Motor neuron (in vitro differentiated cells): Measurements from ENCODE around the gene FAM43B. TPM values are rescaled to one million over a fixed set of nuclear protein-coding genes. Genes with fewer than 3 reads are reported as not detected.

Experiments used
- ATAC-seq, 8 experiments: fragments of 200-7000 bp; cut with Tn5 transposase; replicated peaks in 6 of 8; 2 replicates each; pipeline ENCODE4 v1.8.0; 2021; ENCODE audit warnings: mild to moderate bottlenecking in 8 of 8, moderate library complexity in 8 of 8
- H3K27ac ChIP-seq, 2 donors: fragments of 250-450 bp; sonication (Bioruptor Pico); 2 replicates each; pipeline ENCODE4 v1.9.0; 2021; ENCODE audit warnings: antibody characterized with exemption in 2 of 2, mild to moderate bottlenecking in 2 of 2, moderate library complexity in 1 of 2
- H3K4me1 ChIP-seq, 2 donors: fragments of 250-450 bp; sonication (Bioruptor Pico); replicated peaks in 1 of 2; 2 replicates each; pipeline ENCODE4 v1.6.1; 2021; ENCODE audit warnings: antibody characterized with exemption in 2 of 2, mild to moderate bottlenecking in 2 of 2, moderate library complexity in 1 of 2
- H3K4me3 ChIP-seq, 5 donors: fragments of 250-450 bp; sonication (Bioruptor Pico); 2 replicates each; pipeline ENCODE4 v1.9.0; 2021; ENCODE audit warnings: antibody characterized with exemption in 5 of 5, mild to moderate bottlenecking in 5 of 5, moderate library complexity in 4 of 5
- WGBS, 10 experiments: fragments of 450-650 bp; shearing (Covaris generic); methylation state at CpG; one replicate each; pipeline ENCODE4 v1.0.0; 2022; 5-methylcytosine and 5-hydroxymethylcytosine counted together
- in situ Hi-C, 9 experiments: fragments of 400-800 bp; cut with MboI; loops; one replicate each; pipeline ENCODE4 v1.15.0; 2021; ENCODE audit warnings: low sequenced_read_pairs in 9 of 9, low pct_unique_long_range_greater_than_20kb in 2 of 9; ENCODE audit not compliant: unreplicated experiment in 9 of 9
- total RNA-seq, 8 experiments: library from RNA; unstranded; fragments of 300-600 nt; gene quantifications; 2 replicates each; pipeline versions ENCODE4 v1.2.3 to v1.2.4, GENCODE V29; 2022

FAM43B gene
- total RNA-seq, 8 experiments from 2014 or later = 0.13 to 4.1 (median 1.8) TPM

DNA sequence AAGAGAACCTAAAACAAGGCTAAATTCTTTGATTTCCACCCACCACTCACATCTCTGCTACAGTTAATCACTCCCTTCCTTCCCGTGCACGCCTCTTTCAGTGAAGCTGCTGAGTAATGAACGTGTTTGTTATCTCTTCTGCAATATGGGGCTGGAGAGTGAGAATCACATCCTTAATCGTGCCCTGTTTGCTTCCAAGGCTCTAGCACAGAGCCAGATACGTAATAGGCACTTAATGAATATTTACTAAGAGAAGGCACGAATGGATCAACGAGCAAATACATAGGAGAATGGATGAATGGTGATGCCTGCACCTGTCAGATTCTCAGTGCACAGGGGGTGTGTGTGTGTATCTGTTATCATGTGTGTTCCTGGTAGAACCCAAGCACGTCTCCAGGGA, 22.1 kb upstream of the FAM43B start:
- Histone ChIP-seq H3K4me3 (no peak overlapping the region), H3K4me1 (peaks cover 5 to 6% of the 10 kb centered on the region in 2 donors), H3K27ac (no peak overlapping the region)
- in situ Hi-C loops = loop anchor here in 3 of 9 experiments (25.0 kb wide), 2 partner anchors 107 to 657 kb away; partner anchors contain the start of genes EIF4G3 (in 2 of the 3) and PINK1 (in 1 of the 3)
- ATAC-seq = peak in 5 of 8 experiments; percentile 29 to 57 (median 35)
- 37 to 80% (median 50%) methylated on average over 1 to 8 of the region's 8 CpGs; no CpG with 5 or more reads in 1 of the 10 experiments for WGBS, 10 experiments

DNA sequence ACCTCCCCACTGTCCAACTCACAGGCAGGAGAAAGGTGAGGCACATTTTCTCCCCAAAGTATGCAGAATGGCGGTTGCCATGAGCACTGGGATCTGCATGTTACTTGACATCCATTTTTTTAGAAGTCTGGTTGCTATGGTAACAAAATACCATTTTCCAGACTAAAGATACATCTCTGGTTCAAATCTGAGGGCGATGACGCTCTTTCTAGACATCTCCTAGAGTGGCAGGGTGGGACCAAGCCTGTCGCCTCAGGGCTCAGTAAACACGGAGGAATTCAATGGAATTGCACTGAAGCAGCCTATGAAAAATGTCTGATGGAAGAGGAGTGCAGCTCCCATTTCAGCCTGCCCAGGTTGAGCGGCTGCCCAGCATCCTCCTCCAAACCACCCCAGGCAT, 21.5 kb upstream of the FAM43B start:
- WGBS, 10 experiments = 0 to 88% (median 49%) methylated on average over 1 to 6 of the region's 6 CpGs; no CpG with 5 or more reads in 3 of the 10 experiments
- Histone ChIP-seq H3K27ac (no peak overlapping the region), H3K4me1 (peaks cover 5 to 6% of the 10 kb centered on the region in 2 donors)

DNA sequence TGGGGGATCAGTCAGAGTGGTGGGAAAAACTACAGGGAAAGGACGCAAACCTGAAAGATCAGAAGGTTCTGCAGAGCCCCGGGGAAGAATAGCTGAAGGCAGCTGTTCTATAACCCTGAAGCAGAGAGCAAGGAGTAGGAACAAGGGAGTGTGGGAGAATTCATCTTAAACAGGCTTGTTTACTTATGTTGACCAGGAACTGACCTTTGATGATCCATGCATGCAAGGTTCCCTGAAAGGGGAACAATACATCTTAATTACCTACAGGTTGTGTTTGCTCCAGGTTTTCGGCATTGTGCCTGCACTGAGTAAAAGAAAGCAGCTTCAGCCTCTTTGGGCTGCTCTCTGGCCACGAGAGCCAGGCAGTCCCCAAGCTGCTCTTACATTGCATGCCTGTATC, 18.7 kb upstream of the FAM43B start:
- in situ Hi-C loops = loop anchor here in 3 of 9 experiments (25.0 kb wide), 2 partner anchors 104 to 654 kb away; partner anchors contain the start of genes EIF4G3 (in 2 of the 3) and PINK1 (in 1 of the 3)
- Histone ChIP-seq H3K4me3 (no peak overlapping the region), H3K27ac (no peak overlapping the region), H3K4me1 (peaks cover 5 to 6% of the 10 kb centered on the region in 2 donors)
- ATAC-seq = no peak
- WGBS, 10 experiments = 0 to 37% (median 20%) methylated on average over 1 to 4 of the region's 4 CpGs; no CpG with 5 or more reads in 3 of the 10 experiments

More for the DNA sequence above, 21.5 kb upstream of the FAM43B start:
- no peak overlapping the region for H3K4me3 ChIP-seq
- peak in 6 of 8 experiments; percentile 36 to 95 (median 66) for ATAC-seq
- in situ Hi-C loops = loop anchor here in 3 of 9 experiments (25.0 kb wide), 2 partner anchors 106 to 656 kb away; partner anchors contain the start of genes EIF4G3 (in 2 of the 3) and PINK1 (in 1 of the 3)

DNA sequence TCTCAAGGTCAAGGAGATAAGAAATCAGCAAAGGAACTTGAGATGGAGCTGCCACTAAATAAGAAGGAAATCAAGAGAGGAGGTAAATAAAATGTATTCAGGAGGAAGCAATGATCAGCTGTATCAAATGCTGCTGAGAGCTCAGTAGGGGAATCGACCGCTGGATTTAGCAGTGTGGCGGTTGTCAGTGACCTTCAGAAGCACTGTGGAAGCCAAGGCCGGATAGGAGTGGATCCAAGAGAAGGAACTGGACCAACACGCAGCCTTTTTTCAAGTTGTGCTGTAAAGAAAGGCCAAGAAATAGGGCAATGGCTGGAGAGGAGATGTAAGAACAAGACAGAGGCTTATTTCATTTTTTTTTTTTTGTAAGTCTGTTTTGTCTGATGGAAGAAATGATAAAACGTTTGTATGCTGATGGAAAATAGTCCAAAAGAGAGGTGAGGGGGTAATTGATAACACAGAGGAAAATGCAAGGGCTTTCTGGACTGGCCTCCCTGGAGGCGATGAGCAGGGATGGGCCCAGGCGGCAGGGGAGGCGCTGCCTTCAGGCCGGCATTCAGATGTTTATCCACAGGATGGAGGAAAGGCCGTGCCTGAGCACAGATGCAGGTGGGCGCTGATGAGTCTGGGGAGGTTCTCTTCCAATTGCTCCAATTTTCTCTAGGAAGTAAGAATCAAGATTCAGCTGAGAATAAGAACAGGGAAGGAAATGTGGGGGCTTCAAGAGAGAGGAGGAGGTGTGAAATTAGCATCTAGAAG, 17.5 kb upstream of the FAM43B start:
- in situ Hi-C loops = loop anchor here in 3 of 9 experiments (25.0 kb wide), 2 partner anchors 102 to 652 kb away; partner anchors contain the start of genes EIF4G3 (in 2 of the 3) and PINK1 (in 1 of the 3)
- Histone ChIP-seq H3K27ac (no peak overlapping the region), H3K4me1 (peaks cover 5 to 6% of the 10 kb centered on the region in 2 donors), H3K4me3 (no peak overlapping the region)
- 36 to 69% (median 57%) methylated on average over 4 to 12 of the region's 12 CpGs for WGBS, 10 experiments
- ATAC-seq = no peak

DNA sequence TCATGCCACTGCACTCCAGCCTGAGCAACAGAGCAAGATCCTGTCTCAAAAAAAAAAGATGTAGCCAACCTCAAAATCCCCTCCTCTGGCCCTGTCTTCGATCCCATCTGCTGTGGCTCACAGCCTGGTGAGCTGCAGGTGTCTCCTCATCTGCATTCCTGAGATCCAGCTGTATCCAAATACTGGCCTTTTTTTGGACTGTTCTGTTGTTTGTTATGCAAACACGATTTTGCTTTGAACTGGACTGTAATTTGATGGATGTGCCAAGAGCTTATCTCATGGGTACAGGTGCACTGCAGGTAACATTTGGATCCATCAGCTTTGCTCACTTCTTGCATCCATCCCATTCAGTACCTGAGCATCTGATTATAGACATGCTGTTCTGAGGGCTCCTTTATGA, 14.1 kb upstream of the FAM43B start:
- no peak overlapping the region for H3K27ac ChIP-seq
- in situ Hi-C loops = loop anchor here in 3 of 9 experiments (25.0 kb wide), 2 partner anchors 99 to 649 kb away; partner anchors contain the start of genes EIF4G3 (in 2 of the 3) and PINK1 (in 1 of the 3)
- H3K4me1 ChIP-seq = no peaks in the 10 kb centered on the region
- 0 to 40% (median 0%) methylated on average over 1 to 2 of the region's 2 CpGs; no CpG with 5 or more reads in 3 of the 10 experiments for WGBS, 10 experiments
- ATAC-seq = no peak
- H3K4me3 ChIP-seq = no peak overlapping the region

DNA sequence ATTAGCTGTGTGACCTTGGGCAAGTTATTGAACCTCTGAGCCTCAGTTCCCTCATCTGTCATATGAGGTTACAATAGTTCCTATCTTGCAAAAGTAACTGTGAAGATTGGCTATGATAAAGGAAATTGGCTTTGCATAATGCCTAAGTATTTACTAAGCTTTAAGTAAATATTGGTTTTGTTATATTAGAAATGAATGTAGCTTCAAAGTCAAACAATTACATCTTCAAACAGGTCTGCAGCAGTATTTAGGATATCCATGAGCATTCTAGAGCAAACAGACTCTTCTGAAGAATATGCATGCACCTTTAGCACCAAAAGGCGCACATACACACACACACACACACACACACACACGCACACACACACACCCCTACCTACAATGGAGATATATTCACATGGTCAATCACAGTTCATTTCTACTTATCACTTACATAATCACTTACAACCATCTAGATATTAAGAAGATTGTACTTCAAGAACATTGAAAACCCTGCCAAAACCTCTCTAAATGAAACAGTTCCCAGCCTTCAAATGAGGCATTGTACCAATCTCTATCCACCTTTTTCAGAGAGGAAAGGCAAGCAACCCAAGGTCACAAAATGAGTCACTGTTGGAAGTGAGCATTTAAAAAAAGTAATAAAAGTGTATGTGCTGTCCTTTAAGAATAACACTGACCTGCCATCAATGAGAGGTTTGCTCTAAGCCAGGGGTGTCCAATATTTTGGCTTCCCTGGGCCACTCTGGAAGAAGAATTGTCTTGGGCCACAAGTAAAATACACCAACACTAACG, 13.4 kb upstream of the FAM43B start:
- Histone ChIP-seq H3K4me1 (no peaks in the 10 kb centered on the region), H3K4me3 (no peak overlapping the region), H3K27ac (no peak overlapping the region)
- in situ Hi-C loops = loop anchor here in 3 of 9 experiments (25.0 kb wide), 2 partner anchors 98 to 648 kb away; partner anchors contain the start of genes EIF4G3 (in 2 of the 3) and PINK1 (in 1 of the 3)
- ATAC-seq = no peak
- WGBS, 10 experiments = 20 to 88% (median 68%) methylated on average over 1 to 3 of the region's 3 CpGs; no CpG with 5 or more reads in 1 of the 10 experiments

DNA sequence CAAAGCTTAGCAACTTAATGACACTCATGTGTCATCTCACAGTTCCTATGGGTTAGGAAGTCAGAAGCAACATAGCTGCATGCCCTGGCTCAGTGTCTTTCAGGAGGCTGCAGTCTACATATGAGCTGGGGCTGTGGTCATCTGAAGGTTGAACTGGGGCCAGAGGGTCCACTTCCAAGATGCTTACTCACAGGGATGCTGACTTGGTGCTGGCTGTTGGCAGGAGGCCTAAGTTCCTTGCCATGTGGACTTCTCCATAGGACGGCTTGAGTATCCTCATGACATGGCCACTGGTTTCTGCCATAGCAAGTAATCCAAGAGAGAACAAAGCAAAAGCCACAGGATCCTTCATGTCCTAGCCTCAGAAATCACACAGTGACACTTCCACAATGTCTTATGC, 12.1 kb upstream of the FAM43B start:
- Histone ChIP-seq H3K27ac (no peak overlapping the region), H3K4me3 (no peak overlapping the region), H3K4me1 (no peaks in the 10 kb centered on the region)
- in situ Hi-C loops = loop anchor here in 3 of 9 experiments (25.0 kb wide), 2 partner anchors 97 to 647 kb away; partner anchors contain the start of genes EIF4G3 (in 2 of the 3) and PINK1 (in 1 of the 3)
- ATAC-seq = no peak
- 0 to 100% (median 84%) methylated on average over 1 of the region's 1 CpG; no CpG with 5 or more reads in 4 of the 10 experiments for WGBS, 10 experiments

DNA sequence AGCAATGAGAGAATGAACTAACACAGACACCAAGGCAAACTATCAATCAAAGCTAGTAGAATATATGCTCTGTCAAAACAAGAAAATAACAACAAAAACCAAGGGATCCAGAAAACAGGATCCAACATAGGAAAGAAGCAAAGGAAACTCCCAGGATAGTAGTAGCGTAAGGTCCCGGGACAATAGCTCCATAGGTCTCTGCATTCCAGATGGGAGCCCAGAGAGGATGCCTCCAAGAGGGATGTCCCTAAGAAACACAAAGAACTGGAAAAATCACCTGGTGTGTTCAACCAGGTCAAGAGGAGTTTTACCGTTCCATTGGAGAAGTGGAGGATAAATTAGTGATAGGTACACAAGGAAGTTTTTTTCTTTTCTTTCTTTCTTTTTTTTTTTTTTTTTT, 5.7 kb upstream of the FAM43B start:
- Histone ChIP-seq H3K4me3 (no peak overlapping the region), H3K4me1 (no peaks in the 10 kb centered on the region), H3K27ac (no peak overlapping the region)
- 66 to 100% (median 88%) methylated on average over 1 to 3 of the region's 3 CpGs; no CpG with 5 or more reads in 2 of the 10 experiments for WGBS, 10 experiments
- no peak for ATAC-seq
- in situ Hi-C loops = loop anchor here in 3 of 9 experiments (25.0 kb wide), 2 partner anchors 91 to 641 kb away; partner anchors contain the start of genes EIF4G3 (in 2 of the 3) and PINK1 (in 1 of the 3)

DNA sequence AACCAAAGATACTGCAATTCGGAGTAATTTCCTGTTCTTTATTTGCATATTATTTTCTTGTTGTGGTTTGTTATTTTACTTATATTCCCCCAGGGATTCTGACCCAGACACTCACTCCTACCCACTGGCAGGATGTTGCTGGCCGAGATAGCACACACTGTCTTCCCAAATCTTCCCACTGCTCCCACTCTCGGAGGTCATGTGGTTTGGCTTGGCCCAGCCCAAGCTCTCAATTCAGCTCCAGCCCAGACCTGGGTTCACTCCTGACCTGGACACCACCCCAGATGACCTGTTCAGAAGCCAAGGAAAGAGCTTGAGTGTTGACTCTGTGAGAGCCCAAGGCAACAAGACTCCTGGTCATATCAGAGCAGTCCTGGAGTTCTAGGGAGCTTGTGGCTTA, 1.2 kb upstream of the FAM43B start:
- Histone ChIP-seq H3K4me1 (peaks cover 5 to 13% of the 10 kb centered on the region in 2 donors), H3K4me3 (peak overlapping the region in 1 of 5 donors; percentile 64), H3K27ac (no peak overlapping the region)
- WGBS, 10 experiments = 7 to 91% (median 77%) methylated on average over 2 to 3 of the region's 3 CpGs; no CpG with 5 or more reads in 5 of the 10 experiments
- in situ Hi-C loops = no loop called here
- peak in 1 of 8 experiments; percentile 4 for ATAC-seq

DNA sequence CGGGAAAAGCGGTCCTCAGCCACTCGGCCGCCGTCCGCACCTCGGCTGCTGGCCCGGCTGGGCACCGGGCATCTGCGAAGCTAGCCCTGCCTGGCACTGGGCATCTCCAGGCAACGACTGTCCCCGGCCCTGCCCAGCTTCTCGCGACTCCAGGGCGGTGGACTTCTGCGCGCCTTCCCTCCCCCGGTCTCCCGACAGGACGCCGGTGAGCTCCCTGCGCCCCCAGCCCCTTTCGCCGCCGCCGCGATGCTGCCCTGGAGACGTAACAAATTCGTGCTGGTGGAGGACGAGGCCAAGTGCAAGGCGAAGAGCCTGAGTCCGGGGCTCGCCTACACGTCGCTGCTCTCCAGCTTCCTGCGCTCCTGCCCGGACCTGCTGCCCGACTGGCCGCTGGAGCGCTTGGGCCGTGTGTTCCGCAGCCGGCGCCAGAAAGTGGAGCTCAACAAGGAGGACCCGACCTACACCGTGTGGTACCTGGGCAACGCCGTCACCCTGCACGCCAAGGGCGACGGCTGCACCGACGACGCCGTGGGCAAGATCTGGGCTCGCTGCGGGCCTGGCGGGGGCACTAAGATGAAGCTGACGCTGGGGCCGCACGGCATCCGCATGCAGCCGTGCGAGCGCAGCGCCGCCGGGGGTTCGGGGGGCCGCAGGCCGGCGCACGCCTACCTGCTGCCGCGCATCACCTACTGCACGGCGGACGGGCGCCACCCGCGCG, 514 bp downstream of the FAM43B start:
- peaks cover 5 to 13% of the 10 kb centered on the region in 2 donors for H3K4me1 ChIP-seq
- ATAC-seq = peak; percentile 8 to 35 (median 26)
- H3K4me3 ChIP-seq = peak overlapping the region; percentile 35 to 64 (median 46)
- 0 to 2% (median 0%) methylated on average over 2 to 24 of the region's 82 CpGs; no CpG with 5 or more reads in 5 of the 10 experiments for WGBS, 10 experiments
- in situ Hi-C loops = no loop called here
- peak overlapping the region in 1 of 2 donors; percentile 43 for H3K27ac ChIP-seq

DNA sequence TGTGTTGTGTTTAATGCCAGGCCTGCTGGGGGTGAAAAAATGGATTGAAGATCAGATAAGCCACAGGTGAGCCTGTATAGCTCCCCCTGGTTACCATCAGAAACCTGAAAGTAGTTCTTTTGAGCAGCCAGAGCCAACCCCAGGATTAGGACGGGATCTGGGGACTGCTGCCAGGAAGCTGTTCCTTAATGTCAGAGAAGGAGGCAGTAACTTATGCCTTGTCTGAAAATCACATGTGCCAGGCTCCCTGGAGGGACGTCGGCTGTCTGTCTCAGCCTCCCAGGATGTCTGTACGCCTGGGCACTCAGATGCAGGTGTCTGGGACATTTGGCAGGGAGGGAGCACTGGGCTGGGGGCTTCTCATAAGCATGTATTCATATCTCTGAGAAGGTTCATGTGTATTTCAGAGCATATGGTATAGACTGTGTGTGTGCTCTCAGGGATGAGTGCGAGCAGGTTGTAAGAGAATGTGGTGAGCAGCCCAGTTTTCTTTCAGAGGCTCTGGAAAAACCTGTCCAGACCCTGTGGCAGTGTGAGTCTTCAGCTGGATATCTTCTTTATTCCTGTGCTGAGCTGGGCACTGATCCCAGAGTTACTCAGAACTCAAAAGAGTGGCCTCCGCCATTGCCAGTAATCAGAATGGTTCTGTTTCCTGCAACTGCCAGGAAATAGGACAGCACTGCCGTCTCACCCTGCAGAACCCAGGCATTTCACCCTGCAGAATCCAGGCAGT, 2.8 kb downstream of the FAM43B start:
- in situ Hi-C loops = no loop called here

More for the DNA sequence above, 2.8 kb downstream of the FAM43B start:
- 0 to 75% (median 40%) methylated on average over 1 to 7 of the region's 7 CpGs; no CpG with 5 or more reads in 1 of the 10 experiments for WGBS, 10 experiments
- peaks cover 5 to 13% of the 10 kb centered on the region in 2 donors for H3K4me1 ChIP-seq
- H3K27ac ChIP-seq = no peak overlapping the region
- H3K4me3 ChIP-seq = no peak overlapping the region
- no peak for ATAC-seq
